ENCODE results near the gene TADA1. TPM values are rescaled to one million over a fixed set of nuclear protein-coding genes. Genes with fewer than 3 reads are reported as not detected.

The TADA1 gene, protein sequence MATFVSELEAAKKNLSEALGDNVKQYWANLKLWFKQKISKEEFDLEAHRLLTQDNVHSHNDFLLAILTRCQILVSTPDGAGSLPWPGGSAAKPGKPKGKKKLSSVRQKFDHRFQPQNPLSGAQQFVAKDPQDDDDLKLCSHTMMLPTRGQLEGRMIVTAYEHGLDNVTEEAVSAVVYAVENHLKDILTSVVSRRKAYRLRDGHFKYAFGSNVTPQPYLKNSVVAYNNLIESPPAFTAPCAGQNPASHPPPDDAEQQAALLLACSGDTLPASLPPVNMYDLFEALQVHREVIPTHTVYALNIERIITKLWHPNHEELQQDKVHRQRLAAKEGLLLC
- 15.3 and 19.8 TPM in 2 replicates for total RNA-seq (2014; rRNA removed; shearing (Covaris generic))

DNA sequence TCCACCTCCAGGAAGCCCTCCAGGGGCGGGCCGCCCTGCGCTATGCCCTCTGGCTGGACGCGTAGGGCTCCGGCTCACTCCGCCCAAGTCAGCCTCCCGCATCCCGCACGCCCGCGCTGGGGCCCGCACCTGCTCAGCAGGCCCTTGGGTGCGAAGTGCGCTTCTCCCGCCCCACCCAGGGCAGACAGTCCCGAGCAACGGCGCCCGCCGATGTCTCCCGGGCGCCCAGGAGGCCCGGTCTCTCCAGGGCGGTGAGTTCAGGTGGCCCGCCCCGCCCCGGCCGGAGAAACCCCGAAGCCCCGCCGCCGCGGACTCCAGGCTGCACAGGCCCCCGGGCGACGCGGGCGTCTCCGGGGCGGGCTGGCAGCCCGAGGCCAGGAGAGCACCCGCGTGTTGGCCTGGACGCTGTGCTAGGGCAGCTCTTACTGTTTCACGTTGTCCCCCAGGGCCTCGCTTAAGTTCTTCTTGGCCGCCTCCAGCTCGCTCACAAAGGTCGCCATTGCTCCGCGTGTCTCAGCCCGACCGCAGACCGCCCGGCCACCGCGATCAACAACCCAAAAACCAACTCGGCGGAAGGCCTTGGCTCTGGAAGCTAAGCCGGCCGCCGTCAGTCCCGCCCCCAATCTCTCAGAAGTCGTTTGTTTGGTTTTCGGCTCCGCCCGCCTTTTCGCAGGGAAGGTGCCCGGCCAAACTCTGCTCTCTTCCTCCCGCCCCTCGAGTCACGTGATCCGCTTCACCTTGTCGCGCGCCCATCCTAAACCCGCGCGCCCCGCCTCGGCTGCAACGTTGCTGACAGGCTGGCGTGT lies at the start of gene TADA1:
TSS of gene TADA1 (minus strand) at position 531 of the 806 bp plus-strand sequence. CDS start at position 500, 31 bp downstream.
- peak; percentile 99 for DNase-seq (ENCODE audit: low read depth)

DNA sequence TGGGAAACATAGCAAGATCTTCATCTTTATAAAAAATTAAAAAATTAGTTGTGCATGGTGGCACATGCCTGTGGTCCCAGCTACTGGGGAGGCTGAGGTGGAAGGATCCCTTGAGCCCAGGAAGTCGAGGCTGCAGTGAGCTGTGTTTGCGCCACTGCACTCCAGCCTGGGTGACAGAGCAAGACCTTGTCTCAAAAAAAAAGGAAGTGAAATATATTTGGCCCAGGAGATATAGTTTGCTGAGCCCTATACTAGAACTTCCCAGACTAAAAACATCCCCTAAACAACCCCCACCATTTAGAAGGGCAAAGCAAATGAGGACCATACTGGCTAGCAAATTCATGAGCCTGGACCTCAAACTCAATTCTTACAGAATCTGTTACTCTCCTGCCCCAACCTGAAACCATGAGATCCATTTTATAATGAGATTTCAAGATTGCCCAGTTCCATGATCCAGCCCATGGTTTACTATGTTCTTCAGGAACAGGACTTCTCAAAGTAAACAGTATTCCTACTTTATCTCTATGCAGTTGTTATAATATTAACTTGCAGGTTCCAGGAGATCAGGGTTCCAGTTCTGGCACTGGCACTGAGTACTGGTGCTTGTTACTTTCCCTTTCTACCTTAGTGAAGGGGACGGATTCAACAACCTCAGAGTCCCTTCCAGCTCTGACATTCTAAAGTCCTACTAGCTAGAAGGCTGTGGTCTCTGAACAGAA lies 48.9 kb upstream of the TADA1 start:
- DNase-seq (ENCODE audit: low read depth), result no peak

DNA sequence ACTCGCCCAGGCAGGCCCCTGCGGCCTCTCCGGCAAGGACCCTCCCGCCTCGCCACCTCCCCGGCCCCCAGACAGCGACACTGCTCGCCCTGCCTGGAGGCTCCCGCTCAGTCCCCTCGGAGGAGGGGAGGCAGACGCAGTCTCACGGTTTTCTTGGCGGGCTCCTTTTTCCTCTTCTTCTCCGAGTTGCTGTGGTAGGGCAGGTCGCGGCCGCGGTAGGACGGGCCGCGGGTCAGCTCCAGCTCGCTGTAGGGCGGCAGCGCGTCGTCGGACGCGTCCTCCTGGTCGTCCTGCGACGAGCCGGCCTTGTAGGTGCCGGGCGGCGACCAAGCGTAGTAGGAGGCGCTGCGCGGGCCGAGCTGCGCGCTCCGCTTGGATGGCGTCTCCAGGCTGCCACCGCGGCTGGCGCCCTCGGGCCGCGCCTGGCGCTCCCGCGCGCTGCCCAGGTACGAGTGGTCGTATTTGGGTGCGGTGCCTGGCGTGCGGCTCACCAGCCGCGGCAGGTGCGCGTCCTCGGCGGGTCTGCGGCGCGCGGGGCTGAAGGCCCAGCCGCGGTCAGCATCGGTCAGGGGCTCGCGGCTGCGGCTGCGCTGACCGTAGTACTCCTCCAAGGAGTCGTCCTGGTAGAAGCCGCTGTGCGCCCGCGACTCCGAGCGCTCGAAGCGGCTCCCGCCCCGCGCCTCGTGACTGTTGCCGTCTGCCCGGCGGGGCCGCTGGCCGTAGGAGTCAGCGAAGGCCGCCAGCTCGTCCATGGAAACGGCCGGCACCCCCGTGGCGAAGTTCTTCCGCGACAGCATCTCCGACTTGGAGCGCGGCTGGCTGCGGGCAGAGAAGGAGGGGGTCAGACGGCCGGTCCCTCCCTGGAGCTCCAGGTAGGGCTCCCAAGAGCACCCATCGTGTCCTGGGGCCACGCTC lies 44.8 kb upstream of the TADA1 start:
- no peak for DNase-seq (ENCODE audit: low read depth)

DNA sequence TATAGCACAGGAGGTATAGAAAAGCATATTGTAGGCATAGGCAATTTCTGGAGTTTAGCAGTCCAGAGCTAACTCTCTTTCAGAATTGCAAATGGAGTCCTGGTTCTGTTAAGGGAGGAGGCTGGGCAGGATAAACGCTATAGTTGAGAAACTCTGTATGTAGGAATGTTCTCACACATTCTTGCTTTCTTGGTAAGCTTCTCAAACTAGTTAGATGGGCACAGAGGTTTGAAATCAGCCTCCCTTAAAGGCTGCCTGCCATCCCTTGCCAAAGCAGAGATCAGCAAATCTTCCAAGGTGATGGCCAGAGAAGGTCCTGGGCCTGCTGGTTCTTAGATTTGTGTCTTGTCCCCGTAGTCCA lies 42.9 kb upstream of the TADA1 start:
- no peak for DNase-seq (ENCODE audit: low read depth)

DNA sequence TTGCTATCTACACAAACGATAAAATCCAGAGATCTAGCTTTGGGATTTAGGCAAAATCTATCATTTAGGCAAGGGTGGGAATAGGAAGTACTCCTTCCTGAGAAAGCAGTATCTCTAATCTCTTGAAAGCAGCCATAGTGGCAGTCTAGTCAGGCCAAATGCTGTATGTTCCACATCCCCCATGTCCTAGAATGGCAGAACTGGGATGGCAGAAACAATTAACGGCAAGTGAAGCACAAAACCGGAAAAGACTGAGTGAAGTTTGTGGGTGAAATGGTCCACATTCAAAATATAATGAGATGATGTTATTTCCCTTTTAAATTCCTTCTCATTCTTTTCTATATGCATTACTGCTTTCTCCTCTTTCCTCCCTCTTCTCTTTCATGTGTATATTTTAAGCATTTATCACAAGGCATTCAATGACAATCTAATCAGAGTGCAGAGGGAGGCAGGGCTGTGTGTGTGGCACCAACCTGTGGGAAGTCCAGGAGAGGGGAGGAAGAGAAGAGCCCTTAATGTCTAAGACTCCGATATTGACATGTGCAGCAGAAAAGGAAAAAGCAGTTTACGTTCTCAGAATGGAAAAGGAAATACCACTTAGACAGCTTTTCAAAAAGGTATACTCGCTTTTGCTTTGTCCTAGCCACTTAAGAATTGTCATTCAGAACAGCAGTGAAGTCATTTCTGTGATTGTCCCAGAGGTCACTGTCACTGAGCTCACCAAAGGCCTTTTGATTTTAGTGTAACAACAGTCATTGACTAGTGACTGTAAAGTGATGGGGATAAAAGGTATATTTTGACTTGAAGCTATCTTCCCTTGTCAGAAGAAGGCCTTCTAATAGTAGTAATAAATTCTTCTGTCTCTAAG lies 42.3 kb upstream of the TADA1 start:
- DNase-seq (ENCODE audit: low read depth), result no peak

DNA sequence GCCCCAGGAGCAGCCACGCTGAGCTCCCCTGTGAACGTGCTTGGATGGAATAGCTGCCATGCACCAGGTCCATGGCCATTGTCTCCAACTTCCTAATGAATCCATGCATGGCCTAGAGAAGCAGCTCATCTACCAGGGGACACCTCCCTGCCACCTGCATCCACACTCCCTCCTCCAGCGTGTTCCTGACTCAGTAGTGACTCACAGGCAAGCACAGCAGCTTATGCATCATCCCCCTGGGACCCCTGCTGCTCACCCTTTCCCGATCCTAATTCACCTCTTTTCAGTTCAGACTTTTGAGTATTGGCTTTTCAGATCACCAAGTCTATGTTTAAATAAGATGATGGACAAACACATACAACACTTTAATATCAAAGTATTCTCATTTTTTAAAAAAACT lies 39.9 kb upstream of the TADA1 start:
- DNase-seq (ENCODE audit: low read depth), result peak; percentile 90

DNA sequence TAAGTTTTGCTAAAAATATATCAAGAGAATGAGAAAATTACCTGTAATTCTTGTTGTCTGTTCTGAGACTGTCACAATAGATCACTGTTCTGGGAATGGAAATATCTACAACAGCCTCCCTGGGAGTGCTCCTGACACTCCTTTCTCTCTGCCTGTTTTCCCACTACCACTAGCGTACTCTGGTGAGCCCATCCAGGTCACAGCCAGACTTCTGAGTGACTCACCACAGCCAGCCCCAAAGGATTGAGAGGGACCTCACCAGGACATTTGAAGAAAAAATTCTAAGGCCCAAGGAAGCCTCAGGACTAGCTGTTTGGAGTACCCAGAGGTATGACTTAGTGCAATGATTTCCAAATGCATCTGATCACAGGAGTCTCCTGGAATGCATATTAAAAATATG lies 39.0 kb upstream of the TADA1 start:
- DNase-seq (ENCODE audit: low read depth), result no peak

DNA sequence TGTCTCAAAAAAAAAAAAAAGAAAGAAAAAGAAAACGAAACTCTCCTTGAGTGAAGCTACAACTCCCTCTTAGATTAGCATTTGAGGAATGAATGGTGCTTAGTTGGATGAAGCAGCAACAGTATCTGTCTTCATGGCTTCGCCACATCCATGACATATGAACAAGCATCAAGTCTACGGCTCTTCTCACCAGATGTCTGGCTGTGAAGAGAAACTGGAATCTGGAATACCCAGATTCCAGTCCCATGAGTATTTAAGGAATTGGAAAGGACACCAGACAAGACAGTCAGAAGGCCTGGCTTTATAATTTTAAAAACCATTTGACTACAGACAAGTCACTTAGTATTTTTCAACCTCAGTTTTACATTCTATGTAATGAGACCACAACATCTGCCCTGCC lies 38.0 kb upstream of the TADA1 start:
- no peak for DNase-seq (ENCODE audit: low read depth)

DNA sequence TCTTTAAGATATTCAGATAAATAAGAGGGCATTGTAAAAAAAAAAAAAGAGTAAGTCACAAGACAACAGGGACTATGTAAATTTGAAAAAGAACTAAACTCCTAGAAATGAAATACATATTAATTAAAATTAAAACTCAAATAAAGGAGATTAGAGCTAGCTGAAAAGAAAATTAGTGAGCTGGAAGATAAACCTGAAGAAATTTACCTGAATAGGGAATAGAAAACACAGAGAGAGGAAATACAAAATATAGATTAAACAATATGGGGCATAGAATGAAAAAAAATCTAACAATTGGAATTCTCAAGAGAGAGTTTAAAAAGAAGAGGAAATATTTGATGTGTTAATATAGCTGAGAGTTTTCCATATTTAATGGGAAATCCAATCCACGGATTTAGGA lies 35.6 kb upstream of the TADA1 start:
- DNase-seq (ENCODE audit: low read depth), result no peak

DNA sequence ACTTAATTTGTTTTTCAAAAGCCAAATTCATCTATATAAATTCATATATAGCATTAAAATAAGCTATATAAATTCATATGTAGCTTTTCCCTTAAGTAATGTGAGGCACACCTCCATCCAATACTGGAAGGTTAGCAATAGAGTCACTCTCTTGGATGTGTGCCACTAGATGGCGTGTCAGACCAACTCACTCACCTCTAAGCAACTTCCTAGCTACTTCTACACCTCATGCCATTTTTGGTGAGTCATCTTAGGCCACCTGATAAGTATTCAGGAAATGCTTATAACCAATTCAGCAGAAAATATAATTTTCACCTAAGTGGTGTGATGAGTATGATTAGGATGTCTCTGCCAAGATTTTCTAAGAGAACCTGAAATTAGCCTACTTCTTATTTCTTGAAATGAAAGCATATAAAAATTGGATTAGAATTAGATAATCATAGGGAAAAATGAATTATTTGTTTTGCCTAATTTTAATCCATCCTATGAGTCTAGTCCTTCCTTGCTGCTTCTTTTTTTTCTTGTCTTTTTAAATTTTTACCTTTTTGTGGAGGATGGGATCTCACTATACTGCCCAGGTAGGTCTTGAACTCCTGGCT lies 34.4 kb upstream of the TADA1 start:
- DNase-seq (ENCODE audit: low read depth), result peak; percentile 94

DNA sequence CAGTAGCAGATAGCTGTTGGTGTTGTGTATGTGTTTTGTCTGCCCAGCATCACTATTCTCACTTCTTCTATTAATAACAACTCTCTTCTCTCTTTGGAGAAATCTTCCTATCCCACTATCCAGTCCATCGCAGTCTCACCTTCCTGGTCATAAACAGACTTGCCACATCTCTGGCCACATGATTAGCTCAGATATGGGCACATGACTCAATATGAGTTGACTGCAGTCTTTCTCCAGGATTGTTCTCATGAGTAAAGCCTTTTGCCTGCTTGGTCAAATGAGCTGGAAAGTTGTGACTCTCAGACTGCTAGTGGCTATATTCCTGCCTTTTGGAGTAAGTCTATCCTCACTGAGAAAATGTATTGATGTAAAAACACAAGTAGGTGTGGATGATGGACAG lies 32.9 kb upstream of the TADA1 start:
- peak; percentile 32 for DNase-seq (ENCODE audit: low read depth)

DNA sequence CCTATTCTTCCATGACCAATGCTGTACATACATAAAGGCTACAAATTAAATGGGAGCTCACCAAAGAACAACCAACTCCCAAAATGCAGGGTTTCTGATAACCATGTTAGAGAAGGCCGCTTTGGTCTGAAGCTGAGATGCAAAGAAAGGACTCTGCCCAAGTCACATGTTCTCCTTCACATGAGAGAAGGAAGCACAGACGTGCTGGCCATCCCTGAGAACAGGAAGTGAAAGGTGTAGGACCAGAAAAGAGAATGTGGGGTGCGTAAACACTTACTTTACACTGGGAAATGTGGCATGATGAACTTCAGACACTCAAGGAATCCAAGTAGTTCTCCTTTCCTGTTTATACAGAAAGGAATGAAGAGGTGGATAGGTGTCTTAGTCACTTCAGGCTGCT lies 31.7 kb upstream of the TADA1 start:
- DNase-seq (ENCODE audit: low read depth), result no peak

DNA sequence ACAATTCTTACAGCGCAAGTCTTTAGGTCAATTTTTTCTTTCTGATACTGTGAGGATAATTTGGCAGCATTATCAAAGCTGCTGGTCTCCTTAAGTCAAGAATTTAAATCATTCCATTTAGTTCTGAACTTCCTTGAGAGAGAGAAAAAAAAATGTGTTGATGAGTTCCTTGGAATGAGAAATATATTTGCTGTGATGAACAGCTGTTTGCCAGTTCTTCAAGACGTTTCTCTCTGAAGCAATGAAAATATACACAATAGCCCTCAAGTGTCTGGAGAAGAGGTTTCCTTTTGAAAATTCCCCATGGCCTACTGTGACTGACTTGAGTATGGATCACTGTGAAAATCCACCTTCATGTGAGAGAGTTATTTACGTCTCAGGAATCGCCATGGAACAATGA lies 31.0 kb upstream of the TADA1 start:
- no peak for DNase-seq (ENCODE audit: low read depth)

DNA sequence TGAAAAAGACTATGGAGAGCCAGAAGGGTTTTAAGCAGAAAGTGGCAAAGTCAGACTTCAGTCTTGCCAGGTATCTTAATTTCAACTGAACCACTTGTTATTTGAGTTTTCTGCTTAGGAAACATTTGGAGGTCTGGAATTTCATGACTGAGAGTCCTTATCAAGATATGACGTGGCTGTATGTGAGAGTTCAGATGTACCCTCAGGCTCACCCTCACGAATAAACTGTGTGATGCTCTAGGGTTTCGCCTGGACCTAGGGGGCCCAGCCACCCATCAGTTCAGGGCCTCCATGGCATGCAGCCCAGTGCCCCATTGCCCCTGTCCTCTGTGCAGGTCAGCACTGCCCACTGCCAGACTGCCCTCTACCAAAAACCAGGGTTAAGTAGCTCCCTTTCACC lies 30.6 kb upstream of the TADA1 start:
- DNase-seq (ENCODE audit: low read depth), result peak; percentile 71

DNA sequence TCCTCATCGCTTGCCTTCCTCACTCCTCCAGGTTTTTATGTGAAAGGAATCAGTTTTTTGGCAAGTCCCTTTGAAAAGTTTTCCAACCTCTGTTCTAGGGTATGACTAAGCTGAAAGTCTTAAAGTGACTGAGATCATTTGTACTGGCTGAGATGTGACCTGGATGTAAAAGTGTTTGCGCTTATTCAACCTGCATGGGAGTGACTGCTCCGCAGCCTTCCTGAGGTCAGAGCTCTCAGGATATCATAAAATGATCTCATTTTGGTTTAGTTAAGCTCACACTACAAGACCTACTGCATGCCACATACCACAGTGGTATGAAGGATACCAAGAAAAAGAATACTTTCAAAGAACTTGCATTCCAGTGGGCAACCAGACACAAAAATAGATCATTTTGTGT lies 29.8 kb upstream of the TADA1 start:
- peak; percentile 86 for DNase-seq (ENCODE audit: low read depth)

DNA sequence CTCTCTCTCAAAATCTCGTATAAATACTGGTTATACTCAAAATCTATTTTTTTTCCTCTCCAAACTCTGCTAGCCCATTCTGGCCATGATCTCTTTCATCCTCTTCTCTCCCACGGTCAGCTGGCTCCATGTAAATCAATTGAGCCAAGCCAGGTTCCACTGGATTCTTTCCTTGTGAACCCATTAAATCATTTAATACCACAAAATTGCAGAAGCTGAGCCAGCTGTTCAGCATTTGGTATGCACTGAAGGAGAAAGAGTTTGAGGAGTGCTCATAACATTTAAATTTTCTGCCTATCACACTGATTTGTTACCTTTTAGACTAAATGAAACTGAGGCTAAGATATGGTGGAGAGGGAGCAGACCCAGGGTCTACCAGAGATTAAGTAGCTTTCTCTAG lies 29.1 kb upstream of the TADA1 start:
- peak; percentile 28 for DNase-seq (ENCODE audit: low read depth)

DNA sequence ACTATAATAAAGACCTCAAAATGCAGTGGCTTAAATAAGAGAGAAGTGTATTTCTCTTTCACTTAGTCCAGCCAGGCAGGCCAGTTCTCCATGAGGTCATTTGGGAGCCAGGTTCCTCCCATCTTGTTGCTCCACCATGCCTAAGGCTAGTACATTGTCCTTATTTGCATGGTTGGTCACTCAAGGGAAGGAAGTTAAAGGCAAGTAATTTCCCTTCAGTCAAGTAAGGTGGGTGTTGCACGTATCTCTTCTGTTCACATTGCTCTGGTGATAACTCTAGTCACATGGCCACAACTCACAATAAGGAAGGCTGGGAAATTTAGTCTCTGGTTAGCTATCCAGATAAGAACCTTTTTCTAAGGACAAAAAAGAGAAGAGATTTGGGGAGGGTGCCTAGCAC lies 27.2 kb upstream of the TADA1 start:
- DNase-seq (ENCODE audit: low read depth), result no peak

DNA sequence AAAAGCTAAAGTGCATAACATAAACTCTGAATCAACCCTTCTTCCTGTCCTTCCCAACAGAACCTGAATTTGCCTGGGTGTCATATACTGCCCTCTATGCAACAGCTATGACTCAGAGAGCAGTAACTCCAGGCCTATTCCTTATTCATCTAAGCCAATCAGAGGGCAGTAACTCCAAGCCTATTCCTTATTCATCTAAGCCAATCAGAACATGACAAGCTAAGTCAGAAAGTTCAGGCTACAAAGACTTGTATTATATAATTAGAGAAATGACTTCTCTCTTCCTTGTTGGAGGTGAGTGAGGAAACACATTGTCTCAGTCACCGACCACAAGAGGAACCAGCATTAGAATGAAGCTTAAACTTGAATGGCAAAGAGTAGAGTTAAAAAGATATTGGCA lies 26.2 kb upstream of the TADA1 start:
- peak; percentile 53 for DNase-seq (ENCODE audit: low read depth)

DNA sequence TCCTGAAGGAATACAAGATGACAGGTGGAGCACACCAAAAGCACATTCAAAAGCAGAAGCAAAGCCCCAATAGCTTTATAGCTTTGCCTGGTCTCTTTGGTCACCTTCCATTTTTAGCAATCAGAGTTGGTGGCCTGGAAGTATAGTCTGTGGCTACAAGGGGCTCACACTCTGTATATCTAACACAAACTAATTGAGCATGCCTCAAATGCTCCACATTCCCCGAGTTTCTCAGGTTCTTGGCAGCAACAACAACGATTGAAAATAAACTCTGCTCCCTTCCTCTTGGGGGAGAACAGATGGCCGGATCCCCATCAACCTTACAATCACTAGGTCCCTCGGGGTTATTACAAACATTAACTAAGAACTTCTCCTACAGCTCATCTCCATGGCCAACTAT lies 24.9 kb upstream of the TADA1 start:
- no peak for DNase-seq (ENCODE audit: low read depth)

DNA sequence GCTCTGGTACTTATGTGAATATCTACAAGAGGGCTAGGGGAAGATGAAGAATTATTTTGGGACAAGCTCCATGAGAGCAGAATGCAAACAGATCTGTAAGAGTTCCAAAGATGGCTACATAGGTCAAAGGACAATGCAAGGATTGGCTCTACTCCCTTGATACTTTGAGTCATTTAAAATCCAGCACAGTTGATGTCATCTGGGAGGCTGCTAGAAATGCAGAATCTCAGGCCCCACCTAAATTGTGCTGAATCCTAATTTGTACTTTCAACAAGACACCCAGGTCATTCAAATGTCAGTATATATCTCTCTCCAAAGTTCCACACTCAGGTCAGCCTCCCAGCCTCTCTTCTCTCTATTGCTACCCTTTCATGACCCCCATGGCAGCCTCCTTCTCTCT lies 23.7 kb upstream of the TADA1 start:
- DNase-seq (ENCODE audit: low read depth), result no peak
